Left colon (tissue), 2 donors: ENCODE measurements around the gene RAB8A. TPM values are rescaled to one million over a fixed set of nuclear protein-coding genes. Genes with fewer than 3 reads are reported as not detected.

Experiments
- ATAC-seq: fragments of 200-7000 bp; cut with Tn5 transposase; one replicate; pipeline ENCODE4 v1.9.1; 2020; ENCODE audit warnings: mild to moderate bottlenecking, moderate library complexity
- DNase-seq, 2 donors: peaks; one replicate each; pipeline ENCODE4 v3.0.0-alpha.2; 2020
- intact Hi-C, 2 donors: fragments of 100-400 bp; cut with DNase I in 1 of 2; cut with micrococcal nuclease in 1 of 2; formaldehyde crosslinking; loops; one replicate each; pipeline versions ENCODE4 v1.11.2 to v1.14.0; 2022; cut with DNase I, micrococcal nuclease
- long read RNA-seq: library from polyadenylated mRNA; unstranded; transcript quantifications from one replicate; pipeline ENCODE4 v2.0.0, GENCODE V29; 2021
- total RNA-seq, 2 donors: library from RNA; stranded (reverse); fragmentation: NEBNext Ultra II Directional; extraction: Animal tissue kit (Norgen Biotek cat#: 25700); gene quantifications; one replicate each; pipeline ENCODE4 v1.2.1, GENCODE V29; 2021
- donor health status: DM: no; HTN: no; CAD: no.
- donor health status: DM: yes; HTN: yes; CAD: no.

Gene RAB8A
- 100 to 1,000 TPM; 143 to 172 TPM for total RNA-seq
- long read RNA-seq, transcript RAB8A-202 (8 exons, 1,315 nt): minor isoform, 6 of 361 reads
- long read RNA-seq, transcript RAB8A-201 (8 exons, 2,827 nt): major isoform, 324 of 361 reads
- long read RNA-seq, partial matches to known transcripts: 23 of 361 reads
- long read RNA-seq, other reads (novel, unspliced or antisense): 7 of 361 reads

DNA sequence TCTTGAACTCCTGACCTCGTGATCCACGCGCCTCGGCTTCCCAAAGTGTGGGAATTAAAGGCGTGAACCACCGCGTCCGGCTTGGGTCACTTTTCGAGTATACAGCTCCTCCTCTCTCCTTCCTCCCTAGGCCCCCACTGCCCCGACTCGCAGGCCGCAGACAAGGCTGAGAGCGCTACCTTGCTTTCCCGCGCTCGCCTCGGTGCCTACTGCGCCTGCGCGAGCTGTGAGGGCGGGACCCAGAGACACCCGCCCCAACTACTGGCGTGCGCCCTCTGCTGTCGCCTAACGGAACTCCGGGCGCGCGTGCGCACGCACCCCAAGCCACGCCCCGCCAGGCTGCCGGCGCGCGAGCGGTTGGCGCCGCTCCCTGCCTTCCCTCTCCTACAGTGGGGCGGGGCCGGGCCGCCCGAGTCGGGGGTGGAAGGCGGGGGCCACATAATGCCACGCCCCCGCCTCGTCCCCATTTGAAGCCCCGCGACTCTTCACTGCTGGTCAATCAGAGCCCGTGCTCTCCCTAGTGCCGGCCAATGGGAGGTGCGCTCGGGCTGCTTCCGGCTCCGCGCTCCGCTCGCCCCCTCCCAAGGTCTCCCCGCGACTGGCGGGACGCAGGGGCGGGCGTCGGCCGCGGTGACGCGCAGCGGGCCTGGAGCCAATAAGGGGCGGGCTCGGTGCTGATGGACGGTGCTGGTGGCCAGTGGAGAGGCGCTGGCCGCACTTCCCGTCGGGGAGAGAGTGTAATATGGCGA, at the start of gene RAB8A:
Gene RAB8A (plus strand): TSS at position 730 of the 749 bp plus-strand sequence. CDS start 13 bp downstream, at position 743.
- ATAC-seq (peak; percentile 89), DNase-seq (peak; percentile 98 to 99)
- intact Hi-C loops: loop anchor here (10.0 kb wide), 2 partner anchors 57 to 67 kb away; no protein-coding TSS in a partner anchor

DNA sequence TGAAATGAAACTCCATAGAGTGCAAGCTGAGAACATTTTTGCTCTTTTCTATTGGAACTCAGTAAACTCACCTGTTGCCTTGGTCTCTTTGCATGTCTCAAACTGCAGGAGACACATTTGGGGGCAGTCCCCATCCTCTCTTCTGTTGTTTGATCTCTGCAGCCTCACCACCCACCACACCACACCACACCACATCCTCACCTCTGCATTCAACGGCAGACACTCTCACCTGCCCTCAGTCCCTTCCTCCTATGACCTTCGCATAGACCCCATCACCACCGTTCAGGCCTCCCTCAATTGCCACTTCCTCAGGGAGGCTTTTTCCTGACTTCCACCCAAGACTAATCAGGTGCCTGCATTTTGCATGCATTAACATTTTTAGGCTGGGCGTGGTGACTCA, 49.7 kb upstream of the RAB8A start:
- DNase-seq: no peak
- intact Hi-C loops: no loop called here

DNA sequence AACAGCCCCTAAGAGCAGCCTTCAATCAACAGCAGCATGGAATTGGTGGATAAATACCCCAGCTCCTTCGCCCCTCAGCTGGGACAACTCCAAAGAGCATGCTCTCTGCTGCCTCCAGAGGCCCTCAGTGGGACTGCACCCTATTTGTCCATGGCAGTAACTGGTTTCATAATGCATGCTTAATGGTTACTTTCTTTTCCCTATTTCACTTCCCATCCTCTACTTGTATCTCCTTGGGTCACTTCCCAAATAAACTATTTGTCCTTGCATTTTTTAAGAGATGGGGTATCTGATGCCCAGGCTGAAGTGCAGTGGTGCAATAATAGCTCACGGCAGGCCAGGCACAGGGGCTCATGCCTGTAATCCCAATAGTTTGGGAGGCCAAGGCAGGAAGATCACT, 48.9 kb upstream of the RAB8A start:
- intact Hi-C loops: no loop called here
- ATAC-seq (no peak), DNase-seq (peak in 1 of 2 donors; percentile 73)

More for the DNA sequence above, 49.7 kb upstream of the RAB8A start:
- ATAC-seq: no peak

DNA sequence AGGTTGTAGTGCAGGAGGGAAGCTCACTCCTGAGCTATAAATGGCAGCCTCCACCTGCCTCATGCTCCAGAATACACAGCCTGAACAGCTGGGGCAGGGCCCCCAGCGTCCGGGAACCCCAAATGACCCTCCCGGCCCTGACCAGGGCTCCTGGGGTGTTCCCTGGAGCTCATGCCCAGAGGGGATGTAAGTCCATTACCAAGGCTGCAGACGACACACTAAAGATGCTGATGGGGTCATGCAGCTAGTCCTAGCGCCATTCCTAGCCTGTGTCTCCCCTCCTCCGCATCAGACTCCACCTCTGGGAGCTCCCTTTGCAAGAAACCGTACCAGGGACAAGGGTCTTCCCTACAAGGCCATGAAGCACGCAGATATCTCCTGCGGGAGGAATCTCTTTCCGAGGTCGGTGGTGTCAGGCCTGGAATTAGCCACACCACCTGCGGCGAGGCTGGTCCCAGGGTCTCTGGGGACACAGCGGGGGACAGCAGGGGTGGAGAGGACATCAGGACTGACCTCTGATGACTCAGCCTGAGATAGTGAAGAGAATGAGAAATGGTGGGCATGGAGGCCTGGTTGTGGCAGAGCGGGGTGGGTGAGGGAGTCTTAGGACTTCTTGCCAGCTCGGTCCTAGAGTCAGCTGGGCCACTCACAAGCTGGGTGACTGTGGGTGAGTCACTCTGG, 47.3 kb upstream of the RAB8A start:
- no peak for ATAC-seq
- intact Hi-C loops: no loop called here
- DNase-seq: no peak

DNA sequence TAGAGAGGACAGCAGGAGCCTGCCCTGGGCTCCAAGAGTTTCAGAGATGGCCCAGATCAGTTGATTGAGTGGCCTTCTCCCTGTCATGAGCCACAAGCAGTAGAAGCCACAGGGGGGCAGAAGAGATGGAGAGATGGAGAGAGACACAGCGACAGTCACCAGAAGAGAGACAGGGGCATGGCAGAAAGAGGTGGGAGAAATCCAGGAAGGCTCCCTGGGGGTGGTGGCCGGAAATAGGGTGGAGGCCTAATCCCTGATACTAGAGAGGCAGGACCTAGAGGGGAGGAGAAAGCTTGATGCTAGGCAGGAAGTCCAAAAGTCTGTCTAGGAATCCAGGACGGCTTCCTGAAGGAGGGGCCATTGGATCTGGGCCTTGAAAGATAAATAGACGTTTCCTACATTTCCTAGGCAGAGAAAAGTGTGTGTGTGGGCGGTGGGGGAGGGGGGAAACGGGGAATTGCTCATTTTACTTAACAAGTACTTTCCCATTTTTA, 45.0 kb upstream of the RAB8A start:
- intact Hi-C loops: no loop called here
- ATAC-seq (peak; percentile 54), DNase-seq (peak; percentile 76)

DNA sequence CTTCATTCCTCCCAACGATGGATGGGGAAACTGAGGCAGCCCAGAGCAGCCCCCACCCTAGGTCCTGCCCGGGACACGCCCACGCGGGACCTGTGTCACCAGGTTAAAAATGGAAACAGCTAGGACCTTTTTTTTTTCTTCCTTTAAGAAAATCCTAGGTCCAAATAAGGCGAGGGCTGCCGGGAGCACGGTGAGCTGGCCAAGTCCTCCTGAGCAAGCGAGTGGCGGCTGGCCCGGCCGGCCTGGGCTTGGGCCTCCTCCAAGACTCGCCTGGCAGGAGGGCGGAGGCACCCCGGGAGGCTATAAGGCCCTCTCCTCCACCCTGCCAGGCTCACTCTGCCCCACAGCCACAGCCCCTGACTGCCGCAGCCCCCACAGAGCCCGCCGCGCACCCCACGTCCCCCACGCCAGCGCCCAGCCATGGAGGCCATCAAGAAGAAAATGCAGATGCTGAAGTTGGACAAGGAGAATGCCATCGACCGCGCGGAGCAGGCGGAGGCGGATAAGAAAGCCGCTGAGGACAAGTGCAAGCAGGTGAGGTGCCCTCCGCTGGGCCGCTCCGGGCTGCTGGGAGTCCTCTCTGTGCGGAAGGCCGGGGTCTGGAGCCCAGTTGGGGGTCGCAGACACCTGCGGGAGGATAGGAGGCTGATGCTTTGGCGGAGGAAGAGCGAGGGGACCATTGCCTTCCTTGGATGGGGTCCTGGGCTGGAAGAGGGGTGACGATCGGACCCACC, 44.3 kb upstream of the RAB8A start:
- intact Hi-C loops: no loop called here
- peak; percentile 47 for ATAC-seq
- DNase-seq: peak; percentile 74 to 86

DNA sequence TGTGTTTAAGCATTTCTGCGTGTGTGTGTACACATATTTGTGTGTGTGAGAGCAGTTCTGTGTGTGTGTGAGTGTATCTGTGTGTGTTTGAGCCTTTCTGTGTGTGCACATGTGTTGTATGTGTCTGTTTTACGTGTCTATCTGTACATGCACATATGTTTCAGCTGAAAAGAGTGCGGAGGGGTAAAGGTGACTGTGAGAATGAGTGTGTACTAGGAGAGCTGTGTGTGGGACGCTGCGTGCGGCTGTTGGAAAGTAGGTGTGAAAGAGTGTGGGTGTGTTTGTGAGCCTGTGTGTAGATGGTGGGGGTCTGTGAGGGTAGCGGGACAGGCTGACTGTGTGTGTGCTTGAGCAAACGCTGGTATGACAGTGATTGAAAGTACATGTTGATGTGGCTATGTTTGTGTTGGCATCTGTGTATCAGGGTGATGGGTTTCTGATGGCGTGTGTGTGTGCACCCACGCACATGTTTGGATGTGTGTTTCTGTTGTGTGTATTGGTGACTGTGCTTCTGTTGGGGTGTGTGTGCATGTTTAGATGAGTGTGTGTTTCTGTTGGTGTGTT, 42.9 kb upstream of the RAB8A start:
- peak in 1 of 2 donors; percentile 14 for DNase-seq
- intact Hi-C loops: no loop called here
- ATAC-seq: no peak

DNA sequence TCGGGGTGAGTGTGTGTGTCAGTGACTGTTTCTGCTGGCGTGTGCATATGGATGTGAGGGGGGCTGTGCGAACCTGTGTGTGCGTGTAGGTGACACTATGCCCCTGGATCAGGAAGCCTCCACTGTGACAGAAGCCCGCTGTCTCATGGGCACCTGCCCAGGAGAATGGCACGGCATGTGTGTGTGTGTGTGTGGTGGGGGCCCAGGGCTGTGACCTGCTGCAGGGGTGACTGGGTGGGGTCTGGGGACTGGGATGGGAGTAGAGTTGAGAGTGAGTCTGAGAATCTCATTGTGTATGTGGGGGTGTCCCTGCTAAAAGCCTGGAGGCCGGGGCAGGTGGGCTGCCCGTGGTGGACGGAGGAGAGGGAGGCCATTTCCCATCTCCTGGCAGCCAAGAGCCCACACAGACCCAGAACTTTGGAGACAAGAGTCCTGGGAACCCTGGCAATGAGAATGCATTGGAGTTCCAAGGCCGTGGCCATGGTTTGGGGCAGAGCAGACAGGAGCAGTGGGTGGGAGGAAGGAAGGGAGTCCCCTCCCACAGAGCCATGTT, 41.8 kb upstream of the RAB8A start:
- intact Hi-C loops: no loop called here
- DNase-seq (no peak), ATAC-seq (no peak)

DNA sequence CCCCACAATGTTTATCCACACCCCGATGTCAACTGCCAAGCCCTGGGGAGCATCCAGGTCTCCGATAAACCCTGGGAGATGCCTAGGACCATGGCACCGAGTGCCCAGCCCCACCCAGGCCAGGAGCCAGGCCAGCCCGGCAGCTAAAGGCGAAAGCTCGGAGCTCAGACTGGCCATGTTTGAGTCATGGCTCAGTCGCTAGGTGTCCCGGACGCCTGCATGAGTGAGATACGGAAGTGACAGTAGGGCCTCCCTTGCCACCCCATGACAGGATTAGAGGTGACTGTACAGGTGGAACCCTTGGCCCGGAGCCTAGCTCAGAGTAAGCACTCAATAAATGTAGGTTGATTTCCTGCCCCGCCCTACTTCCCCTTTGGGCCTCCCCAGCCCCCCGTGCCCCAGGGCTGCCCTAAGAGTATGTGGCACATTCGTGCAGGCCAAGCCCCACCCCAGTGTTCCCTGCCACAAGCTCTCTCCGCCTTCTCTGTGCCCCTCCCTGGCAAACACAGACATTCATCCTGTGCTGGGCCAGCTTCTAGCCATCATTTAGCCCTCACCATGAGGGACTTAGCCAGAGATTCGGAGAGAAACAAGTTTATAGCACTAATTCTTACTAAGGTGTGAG, 41.2 kb upstream of the RAB8A start:
- intact Hi-C loops: no loop called here

DNA sequence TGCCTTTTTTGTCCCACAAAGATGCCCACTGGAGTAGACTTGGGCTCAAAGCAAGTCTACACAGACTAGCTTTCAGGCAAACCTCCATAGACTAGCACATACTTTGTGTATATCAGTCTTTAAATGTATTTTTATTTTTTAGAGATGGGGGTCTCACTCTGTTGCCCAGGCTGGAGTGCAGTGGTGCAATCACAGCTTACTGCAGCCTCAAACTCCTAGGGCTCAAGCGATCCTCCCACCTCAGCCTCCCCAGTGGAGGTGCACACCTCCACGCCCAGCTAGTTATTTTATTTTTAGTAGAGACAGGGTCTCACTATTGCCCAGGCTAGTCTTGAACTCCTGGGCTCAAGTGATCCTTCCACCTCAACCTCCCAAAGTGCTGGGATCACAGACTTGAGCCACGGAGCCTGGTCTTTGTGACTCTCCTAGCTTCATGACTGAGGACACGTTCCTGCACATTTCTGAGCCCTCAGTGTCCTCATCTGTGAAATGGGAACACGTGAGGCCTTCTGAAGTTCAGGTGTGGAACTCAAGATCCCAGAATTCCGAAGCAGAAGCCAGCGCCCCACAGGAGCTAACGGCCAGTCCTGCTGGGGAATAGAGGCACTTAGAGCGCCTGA, 40.5 kb upstream of the RAB8A start:
- intact Hi-C loops: no loop called here
- peak in 1 of 2 donors; percentile 42 for DNase-seq
- ATAC-seq: no peak

More for the DNA sequence above, 41.2 kb upstream of the RAB8A start:
- ATAC-seq (peak; percentile 81), DNase-seq (peak; percentile 95 to 98)

DNA sequence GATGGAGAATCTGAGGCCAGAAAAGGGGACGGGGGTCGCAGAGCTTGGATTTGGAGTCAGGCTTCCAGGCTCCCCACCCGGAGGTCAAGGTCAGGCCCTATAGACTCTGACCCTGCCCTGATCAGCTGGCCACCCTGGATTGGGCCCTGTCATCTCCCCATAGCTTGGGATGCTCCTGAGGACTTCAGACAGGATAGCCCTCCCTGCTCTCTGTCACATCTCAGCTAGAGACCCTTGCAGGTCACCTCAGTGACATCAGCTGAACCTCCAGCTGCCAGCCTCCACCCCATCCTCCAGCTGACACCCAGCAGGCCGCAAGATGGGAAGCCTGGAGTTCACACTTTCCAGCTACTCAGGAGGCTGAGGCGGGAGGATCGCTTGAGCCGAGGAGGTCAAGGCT, 38.2 kb upstream of the RAB8A start:
- intact Hi-C loops: no loop called here
- ATAC-seq: no peak
- DNase-seq: peak; percentile 23 to 31

DNA sequence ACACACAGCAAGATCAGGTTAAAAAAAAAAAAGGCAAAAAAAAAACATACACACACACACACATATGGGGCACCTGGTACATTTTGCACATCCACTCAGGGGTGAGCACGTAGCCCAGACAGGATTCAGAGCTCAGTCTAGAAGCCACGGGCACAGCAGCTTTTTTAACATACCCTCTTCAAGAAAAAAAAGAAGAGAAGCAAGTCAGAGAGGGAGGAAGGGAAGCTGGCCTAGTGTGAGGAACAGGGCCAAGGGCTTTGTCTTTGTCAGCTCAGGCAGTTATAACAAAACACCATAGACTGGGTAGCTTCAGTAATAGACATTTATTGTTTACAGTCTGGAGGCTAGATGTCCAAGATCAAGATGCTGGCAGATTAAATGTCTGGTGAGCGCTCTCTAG, 37.7 kb upstream of the RAB8A start:
- intact Hi-C loops: no loop called here
- ATAC-seq: no peak
- DNase-seq: peak; percentile 9 to 28

DNA sequence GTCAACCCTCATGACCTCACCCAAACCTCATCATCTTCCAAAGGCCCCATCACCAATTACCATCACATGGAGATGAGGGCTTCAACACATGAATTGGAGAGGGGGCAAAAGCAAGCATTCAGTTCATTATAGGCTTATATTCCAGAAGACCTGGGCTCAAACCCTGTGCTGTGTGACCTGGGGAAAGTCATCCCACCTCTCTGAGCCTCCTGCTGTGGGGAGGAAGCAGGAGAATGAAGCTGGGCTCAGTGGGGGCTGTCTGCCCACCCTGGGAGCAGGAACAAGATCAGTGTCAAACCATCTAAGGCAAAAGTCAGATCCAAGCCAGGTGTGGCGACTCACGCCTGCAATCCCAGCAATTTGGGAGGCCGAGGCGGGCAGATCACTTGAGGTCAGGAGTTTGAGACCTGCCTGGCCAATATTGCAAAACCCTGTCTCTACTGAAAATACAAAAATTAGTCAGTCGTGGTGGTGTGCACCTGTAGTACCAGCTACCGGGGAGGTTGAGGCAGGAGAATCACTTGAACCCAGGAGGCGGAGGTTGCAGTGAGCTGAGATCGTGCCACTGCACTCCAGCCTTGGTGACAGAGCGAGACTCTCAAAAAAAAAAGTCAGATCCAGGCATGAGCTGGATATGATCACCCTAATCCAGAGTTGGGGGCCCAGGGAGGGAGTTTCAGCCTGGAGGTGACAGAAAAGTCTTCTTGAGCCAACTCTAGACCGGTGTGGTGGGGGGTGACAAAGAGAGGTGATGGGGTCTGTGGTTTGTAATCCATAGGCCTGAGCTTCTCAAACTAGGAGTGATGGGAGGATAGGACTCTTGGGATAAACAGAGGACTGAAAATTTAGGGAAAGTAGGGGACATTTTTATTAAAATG, 37.0 kb upstream of the RAB8A start:
- ATAC-seq: no peak
- intact Hi-C loops: no loop called here
- DNase-seq: peak; percentile 14 to 22

DNA sequence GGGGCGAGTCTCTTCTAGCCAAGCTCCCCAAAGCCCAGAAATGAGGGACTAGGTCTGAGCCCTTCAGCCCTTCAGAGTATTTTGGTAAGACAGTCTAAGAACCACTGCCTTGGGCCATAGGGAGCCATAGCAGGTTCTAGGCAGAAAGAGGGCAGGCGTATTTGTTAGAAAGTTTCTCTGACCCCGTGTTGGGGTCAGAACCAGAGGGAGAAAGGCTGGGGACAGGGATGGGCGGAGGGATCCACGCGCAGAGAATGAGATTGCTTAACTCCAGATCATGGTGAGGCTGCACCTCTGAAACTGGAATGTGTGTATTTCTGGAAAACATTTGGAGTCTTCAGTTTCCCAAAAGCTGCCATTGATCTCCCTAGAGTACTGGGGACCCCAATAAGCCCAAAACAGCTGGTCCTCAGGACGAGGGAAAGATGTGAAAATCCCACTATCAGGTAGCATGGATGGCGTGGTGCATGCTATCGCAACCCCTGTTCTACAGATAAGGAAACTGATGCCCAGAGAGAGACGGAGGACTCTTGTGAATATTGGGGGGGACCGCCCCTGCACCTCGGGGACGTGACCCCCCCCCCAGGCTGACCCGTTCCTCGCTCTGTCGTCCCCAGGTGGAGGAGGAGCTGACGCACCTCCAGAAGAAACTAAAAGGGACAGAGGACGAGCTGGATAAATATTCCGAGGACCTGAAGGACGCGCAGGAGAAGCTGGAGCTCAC, 36.1 kb upstream of the RAB8A start:
- ATAC-seq (no peak), DNase-seq (peak; percentile 23 to 30)
- intact Hi-C loops: no loop called here

DNA sequence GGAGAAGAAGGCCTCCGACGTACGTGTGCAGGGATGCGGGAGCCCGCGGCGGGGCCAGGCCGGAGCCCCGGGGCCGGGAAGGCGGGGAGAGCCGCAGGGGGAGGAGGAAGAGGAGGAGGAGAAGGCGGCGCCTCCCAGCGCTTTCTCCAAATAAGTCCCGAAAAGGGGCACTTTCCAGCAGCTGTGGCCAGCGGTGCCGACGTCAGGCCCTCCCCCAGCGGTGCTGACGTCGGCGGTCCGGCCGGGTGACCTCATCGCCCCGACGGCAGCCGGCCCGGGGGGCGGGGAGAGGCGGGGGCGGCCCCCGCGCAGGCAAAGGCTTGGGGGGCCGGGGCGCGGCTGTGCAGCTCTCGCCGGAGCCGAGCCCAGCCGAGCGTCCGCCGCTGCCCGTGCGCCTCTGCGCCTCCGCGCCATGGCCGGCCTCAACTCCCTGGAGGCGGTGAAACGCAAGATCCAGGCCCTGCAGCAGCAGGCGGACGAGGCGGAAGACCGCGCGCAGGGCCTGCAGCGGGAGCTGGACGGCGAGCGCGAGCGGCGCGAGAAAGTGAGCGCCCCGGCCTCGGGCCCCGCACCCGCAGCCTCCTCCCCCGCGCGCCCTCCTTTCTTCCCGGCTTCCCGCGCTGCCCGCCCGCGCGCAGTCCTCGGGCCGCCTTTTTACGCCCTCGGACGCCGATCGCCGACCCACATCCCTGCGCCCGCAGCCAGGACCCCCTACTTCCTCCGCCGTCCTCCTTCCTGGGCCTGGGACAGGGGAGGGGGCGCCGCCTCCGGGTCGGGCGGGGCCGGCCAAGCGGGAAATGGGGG, 35.3 kb upstream of the RAB8A start, which contains the start of gene TPM4:
Gene TPM4 (plus strand): TSS at position 342 of the 804 bp plus-strand sequence. CDS start 71 bp downstream, at position 413.
- ATAC-seq (peak; percentile 71), DNase-seq (peak; percentile 90 to 94)
- intact Hi-C loops: no loop called here
